ENCODE measurements around the gene CORO7.

Gene CORO7

DNA sequence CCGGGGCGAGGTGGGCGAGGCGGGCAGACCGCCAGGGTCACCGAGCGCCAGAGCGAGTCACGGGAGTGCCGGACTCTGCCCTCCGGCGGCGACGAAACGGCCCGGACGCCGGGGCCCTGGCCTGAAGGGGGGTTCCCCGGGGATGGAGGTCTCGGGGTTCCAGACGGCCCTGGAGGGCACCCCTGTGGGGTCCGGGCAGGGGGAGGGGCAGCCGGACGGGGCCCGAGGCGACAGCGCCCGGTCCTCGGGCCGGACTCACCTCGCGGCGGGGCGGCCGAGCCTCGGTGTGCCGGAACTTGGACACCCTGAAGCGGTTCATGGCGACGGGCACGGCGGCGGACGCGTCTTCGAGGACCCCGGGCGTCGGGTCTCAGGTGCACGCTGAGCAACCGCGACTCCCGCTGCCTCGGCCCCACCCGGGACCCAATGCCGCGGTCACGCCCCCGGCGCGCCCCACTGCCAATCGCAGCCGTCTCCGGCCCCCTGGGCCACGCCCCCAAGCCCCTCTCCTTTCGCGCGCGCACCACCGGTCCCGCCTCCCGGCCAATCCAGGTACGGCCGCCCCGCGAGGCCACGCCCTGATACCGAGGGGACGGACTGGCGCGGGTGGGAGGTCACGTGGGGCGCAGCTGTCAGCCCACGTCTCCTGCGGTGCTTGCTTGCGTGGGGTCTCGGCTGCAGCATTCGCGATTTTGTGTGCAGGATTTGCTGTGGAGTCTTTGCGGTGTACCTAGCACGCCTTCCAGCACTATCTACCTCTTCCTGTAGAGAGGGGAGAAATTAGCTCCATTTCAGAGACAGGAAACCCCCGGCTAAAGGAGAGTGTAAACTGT is at the start of gene CORO7:
CORO7 (minus strand) TSS at position 397 of the 833 bp plus-strand sequence; CDS start at position 319, 78 bp downstream.
- peak; percentile 99 for DNase-seq (ENCODE audit: low spot score)

GRCh38 chr16:4463522-4464163 is 47.2 kb upstream of the CORO7 start:
- no peak for DNase-seq (ENCODE audit: low spot score)

DNA sequence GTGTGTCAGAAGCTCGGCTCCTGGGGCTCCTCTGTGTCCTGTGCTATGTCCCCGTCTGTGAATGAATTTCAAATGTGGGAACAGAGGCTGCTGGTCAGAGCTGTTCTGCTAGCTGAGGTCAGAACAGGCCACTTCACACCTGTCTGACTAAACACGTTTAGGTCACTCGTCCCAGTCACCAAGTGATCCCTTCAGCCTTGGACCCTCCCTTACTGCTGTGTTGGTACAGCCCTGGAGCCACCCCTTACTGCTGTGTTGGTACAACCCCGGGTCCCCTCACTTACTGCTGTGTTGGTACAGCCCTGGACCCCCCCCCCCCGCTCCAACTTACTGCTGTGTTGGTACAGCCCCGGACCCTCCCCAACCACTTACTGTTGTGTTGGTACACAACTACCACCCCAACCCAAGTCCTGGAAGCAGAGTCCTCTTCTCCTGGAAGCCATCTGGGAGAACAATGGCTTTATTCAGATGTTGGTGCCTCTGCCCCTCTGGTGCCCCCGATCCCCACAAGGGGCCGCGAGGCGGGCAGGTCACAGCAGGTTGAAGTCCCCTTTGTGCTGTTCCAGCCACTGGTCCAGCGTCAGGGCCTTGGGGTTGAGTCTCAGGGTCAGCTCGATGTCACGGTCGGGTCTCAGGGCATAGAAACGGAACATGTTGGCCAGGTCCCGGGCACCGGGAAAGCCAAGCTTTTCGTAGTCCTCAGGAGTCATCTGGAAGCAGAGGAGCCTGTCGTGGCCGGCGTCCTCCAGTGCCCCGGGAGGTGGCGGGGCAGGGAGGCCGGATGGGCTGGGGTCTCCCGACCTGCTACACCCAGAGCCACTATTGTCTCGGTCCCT is 45.1 kb upstream of the CORO7 start:
- DNase-seq (ENCODE audit: low spot score), result peak; percentile 79

- DNase-seq (ENCODE audit: low spot score), result no peak
These were observed 44.5 kb upstream of the CORO7 start for GRCh38 chr16:4460936-4461249.

DNA sequence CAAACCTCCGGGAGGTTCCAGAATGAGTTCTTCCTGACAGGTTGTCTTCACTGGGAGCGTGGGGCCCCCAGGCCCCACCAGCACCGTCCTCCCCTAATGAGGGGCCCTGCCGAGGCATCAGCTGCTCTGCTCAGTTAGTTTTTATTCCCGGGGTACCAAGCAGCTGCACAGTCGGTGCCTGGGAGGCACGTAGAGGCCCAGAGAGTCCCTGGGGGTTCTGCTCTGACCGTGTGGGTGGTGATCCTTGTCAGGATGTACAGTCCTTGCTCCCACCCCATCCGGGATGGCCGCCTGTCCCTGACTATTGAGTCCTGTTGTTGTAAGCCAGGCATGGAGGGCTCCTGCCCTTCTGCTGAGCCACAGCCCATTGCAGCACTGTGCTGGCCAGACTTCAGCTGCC is 39.6 kb upstream of the CORO7 start:
- no peak for DNase-seq (ENCODE audit: low spot score)

GRCh38 chr16:4455081-4455480 is 38.7 kb upstream of the CORO7 start:
- DNase-seq (ENCODE audit: low spot score), result no peak

DNA sequence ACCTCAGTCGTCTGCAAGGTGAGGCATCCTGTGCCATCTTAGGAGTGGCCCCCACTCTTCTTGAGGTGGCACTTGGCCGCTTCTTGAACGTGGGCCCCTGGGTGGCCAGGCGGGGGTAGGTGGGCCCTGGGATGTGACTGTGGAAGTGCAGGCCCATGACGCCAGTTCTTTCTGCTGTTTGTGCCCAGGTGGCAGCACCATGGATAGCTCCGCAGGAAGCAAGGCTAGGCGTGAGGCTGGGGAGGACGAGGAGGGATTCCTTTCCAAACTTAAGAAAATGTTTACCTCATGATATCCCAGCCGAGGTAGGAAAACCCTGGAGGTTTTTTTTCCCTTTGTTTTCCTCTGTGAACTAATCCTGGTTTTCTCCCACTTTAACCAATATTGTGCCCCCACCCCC is 38.2 kb upstream of the CORO7 start:
- DNase-seq (ENCODE audit: low spot score), result peak; percentile 74

GRCh38 chr16:4452674-4453073 is 36.3 kb upstream of the CORO7 start:
- DNase-seq (ENCODE audit: low spot score), result no peak

GRCh38 chr16:4450931-4451519 is 34.6 kb upstream of the CORO7 start:
- no peak for DNase-seq (ENCODE audit: low spot score)

- no peak for DNase-seq (ENCODE audit: low spot score)
These were observed 34.0 kb upstream of the CORO7 start for GRCh38 chr16:4450430-4450829.

DNA sequence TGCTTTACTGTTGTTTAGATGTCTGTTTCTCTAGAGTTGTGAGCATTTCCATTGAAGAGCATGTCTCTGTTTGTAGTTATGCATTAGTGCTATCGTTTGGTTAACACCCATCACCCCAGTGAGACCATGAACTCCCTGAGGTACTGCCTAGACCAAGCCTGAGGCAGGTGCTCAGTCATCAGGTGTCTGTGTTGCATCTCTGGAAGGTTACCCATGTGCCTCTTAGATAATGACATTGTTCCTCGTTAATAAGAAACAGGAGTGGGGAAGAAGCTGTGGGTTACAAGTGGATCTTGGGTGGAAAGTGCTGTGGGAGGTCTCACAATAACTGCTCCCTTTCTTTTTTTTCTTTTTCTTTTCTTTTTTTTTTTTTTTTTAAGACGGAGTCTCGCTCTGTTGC is 27.6 kb upstream of the CORO7 start:
- no peak for DNase-seq (ENCODE audit: low spot score)

DNA sequence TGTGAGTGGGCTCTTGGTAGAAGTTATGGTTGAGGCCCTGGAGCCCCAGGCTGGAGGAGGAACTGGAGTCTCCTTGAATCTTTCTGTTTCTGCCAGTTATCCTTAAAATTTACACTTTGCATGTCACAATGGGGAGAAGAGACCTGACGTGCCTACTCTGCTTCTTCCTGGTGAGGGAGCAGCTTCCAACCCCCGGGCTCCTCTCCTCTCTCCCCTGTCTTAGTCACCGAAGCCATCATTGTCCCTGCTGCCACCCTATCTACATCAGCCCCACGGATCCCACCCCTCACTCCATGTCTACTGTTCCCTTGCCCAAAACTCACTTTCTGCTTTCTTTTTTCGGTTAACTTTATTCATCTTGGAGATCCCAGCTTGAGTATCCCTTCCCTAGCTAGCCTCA is 26.9 kb upstream of the CORO7 start:
- DNase-seq (ENCODE audit: low spot score), result no peak

- DNase-seq (ENCODE audit: low spot score), result no peak
These were observed 26.0 kb upstream of the CORO7 start for GRCh38 chr16:4442371-4442770.

DNA sequence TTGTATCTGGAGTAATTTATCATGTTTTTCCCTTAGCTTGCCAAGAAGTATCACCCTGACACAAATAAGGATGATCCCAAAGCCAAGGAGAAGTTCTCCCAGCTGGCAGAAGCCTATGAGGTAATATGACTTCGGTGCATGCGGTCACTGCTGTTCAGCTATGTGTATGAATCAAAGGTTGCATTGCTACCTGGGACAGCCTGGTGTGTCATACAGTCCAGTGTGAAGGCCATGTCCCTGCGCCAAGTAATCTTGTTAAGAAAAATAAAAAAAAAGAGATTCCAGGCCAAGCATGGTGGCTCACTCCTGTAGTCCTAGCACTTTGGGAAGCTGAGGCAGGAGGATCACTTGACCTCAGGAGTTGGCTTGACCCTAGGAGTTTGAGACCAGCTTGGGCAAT is 21.0 kb upstream of the CORO7 start:
- DNase-seq (ENCODE audit: low spot score), result no peak

DNA sequence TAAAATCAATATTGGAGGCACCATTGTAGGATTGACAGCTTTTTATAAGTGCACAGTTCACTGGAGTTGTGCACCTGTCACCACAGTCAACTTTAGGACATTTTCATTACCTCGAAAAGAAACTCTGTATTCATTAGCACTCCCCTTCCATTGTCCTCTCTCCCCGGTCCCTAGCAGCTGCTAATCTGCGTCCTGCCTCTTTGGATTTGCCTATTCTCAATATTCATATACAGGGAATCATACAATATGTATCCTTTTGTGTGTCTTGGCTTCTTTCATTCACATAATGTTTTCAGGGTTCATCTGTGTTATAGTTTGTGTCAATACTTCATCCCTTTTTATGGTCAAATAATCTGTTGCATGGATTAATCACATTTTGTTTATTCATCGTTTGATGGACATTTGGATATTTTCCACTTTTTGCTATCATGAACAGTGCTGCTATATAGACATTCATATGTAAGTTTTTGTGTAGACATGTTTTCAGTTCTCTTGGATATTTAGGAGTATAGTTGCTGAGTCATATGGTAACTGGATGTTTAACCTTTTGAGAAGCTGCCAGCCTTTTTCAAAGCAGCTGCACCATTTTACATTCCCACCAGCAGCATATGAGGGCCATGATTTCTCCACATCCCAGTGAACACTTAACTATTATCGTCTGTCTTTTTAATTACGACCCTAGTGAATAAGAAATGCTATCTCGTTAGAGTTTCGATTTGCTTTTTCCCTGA is 19.1 kb upstream of the CORO7 start:
- no peak for DNase-seq (ENCODE audit: low spot score)

GRCh38 chr16:4433914-4434787 is 17.8 kb upstream of the CORO7 start:
- DNase-seq (ENCODE audit: low spot score), result no peak

- no peak for DNase-seq (ENCODE audit: low spot score)
These were observed 16.8 kb upstream of the CORO7 start for GRCh38 chr16:4433228-4433627.

DNA sequence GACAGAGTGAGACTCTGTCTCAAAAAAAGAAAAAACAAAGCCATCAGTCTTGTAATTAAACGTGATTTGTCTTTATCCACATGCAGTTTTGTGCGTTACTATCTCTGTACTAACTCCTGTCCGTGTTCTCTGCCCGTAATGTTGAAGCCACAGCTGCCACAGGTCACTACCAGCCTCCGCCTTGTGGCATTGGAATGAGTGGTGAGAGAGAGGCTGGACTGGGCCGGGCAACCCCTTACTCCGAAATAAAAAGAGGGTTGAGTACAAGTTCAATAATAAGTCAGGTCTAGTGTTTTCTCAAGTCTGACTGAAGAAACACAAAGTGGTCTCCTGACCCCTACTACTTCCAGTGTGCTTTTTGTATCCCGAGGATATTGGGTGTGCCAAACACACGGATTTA is 14.6 kb upstream of the CORO7 start:
- DNase-seq (ENCODE audit: low spot score), result no peak

- no peak for DNase-seq (ENCODE audit: low spot score)
These were observed 12.1 kb upstream of the CORO7 start for GRCh38 chr16:4428500-4428899.

DNA sequence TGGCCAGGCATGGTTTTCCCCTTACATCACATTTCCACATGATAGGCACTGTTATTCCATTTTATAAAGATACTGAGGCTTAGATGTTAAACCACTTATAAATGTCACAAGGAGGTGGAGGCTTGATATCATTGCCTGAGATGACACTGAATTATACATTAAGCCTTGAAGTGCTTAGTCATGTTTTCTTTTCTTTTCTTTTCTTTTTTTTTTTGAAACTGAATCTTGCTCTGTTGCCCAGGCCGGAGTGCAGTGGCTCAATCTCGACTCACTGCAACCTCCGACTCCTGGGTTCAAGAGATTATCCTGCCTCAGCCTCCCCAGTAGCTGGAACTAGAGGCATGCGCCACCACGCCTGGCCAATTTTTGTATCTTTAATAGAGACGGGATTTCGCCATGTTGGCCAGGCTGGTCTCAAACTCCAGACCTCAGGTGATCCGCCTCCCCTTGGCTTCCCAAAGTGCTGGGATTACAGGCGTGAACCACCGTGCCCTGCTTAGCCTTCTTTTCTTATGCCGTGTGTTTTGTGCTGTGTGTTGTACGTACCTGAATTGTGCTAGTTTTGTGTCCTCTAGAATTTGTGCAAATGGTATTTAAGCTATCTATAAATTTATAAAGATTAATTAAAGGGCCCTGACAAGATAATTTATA is 10.5 kb upstream of the CORO7 start:
- DNase-seq (ENCODE audit: low spot score), result no peak

Data from iPS-NIHi11 (cell line).